CD4-positive, alpha-beta T cell treated with Interleukin-15 for 4 hours (primary cell): ENCODE results near the gene TACC2.

Source experiments
- DNase-seq: peaks from one replicate; pipeline ENCODE4 v3.0.0-alpha.2; 2020; ENCODE audit warnings: low spot score

TACC2 gene

DNA sequence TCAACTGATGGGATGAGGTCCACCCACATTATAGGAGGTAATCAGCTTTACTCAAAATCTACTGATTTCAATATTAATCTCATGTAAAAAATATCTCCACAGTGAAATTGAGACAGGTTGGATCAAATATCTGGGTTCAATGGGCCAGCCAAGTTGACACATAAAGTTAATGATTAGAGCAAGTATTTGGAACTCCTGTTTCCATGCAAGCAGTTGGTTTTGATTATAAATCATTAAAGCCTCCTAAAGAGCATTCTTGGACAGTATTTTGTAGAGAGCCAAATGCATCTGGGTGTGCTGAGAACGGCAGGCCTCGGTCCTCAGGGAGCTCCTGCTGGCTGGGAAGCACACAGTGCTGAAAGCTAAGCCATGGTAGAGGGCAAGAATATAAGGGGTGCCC is 155.2 kb downstream of the TACC2 start:
- DNase-seq: no peak

DNA sequence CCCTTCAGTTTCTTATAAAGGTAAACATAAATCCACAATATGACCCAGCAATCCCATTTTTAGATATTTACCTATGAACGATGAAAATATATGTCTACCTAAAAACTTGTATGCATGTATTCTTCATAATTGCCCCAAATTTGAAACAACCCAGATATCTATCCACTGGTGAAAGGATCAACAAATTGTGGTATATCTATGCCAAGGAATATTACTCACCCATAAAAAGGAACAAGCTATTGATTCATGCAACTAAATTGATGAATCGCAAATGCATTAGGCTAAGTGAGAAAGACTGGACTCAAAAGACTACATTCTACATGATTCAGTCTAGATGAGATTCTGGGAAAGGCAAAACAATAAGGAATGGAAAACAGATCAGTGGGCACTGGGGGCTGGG is 156.2 kb downstream of the TACC2 start:
- no peak for DNase-seq

DNA sequence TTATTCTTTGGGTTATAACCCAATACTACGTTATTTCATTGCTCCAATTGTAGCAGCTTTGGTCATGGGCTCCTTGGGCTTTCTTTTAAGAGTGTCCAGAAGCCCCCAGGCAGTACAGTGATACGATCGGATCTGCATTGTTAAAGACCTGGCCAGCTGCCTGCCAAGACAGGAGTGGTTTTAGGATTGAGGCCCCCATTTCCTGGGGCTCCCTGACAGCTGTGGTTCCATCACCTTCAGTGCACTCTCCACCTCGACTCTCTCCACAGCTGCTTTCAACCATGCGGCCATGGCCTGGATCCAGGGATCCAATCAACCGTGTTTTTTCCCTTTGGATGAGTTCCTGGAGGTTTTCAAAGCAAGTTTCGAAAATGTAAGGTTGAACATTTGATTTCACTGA is 158.7 kb downstream of the TACC2 start:
- DNase-seq: no peak

DNA sequence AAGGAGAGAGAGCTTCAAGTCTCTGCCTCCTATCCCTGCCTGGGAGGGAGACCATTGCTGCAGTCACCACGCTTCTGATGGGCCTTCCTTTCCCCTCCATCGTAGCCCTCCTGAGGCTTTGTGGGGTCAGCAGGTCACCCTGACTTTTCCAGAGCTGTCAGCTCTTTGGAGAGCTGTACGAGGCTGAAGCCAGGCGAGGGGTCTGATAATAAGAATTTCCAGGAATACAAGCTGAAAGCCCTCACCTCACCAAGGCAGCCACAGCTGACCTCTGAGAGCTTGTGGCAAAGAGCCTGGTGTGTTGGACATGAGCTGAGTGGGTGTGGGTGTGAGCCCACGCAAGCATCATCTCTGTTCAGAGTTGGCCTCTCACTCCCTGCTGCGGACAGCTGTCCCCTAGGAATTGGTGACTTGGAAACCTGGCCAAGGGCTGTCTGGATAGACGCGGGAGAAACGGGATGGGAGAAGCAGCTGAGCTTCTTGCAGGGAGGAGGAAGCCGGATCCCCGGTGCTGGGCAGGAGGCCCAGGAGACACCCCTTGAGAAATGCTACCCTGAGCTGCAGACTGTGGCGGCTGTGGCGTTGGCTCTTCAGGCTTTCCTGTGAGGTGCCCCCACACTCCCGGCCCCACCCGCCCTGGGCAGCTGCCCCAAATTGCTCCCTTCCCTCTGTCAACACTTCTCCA is 160.1 kb downstream of the TACC2 start:
- no peak for DNase-seq

DNA sequence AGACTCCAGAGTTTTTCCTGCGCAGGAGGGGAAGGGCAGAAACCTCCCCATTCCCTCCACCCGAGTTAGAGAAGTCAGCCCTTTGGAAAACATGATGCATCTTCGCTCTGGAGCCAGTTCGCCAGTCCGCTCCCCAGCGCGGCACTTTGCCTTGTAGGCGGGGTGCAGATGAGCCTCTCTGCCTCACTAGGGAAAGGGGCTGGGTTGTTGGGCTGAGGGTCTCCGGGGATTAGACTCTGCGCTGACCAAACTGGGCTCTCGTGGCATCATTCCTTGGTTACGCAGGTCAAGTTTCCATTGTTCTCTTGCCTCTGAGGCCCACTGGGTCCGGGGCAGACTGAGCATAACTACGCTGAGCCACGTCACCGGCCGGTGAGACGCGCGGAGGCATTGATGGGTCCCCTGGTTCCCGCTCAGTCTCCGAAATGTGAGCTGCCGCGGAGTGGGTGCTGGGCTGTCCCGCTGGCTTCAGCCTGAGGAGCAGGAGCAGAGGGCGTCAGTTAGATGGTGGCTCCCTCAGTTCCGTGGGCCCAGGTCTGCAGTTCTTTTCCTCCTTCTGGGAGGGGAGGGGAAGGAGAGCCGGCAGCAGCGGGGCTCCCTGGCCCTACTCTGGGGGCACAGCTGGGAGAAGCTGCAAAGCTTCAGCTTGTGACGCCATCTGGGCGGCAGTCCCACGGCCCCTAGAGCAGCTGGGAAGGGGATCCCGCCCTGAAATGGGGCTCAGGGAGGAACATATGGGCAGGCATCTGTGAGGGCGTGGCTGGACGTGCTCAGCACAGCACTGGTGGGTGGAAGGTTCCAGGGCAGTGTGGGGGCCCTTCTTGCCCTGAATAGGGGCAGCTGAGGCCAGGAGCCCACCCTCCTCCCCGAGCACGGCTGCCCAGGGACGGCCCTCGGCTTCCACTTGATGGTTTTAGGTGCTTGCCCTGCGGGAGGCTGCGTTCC is 160.9 kb downstream of the TACC2 start:
- DNase-seq: no peak

DNA sequence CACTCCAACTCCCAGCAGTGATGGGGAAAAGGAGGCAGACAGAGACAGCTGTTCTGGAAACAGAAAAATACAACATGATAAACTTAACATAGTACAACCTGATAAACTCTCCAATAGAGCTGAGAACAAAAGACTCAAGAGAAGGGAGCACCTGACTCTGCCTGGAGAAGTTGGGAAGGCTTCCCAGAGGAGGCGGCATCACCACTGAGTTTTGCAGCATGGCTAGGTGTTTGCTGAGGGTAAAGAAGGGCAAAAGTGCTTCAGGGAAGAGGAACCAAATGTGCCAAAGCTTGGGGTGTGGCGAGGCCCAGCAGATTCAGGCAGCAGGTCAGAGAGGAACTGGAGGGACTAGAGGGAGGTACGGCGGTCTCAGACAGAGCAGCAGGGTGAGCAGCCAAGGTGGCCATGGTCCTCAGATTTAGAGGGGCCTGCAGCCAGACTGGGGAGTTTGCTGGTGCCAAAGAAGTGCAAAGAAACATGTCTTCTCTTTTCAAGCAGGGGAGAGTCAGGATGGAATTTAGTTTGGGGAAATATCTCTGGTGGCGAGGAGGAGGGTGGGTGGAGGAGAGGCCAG is 162.2 kb downstream of the TACC2 start:
- no peak for DNase-seq

DNA sequence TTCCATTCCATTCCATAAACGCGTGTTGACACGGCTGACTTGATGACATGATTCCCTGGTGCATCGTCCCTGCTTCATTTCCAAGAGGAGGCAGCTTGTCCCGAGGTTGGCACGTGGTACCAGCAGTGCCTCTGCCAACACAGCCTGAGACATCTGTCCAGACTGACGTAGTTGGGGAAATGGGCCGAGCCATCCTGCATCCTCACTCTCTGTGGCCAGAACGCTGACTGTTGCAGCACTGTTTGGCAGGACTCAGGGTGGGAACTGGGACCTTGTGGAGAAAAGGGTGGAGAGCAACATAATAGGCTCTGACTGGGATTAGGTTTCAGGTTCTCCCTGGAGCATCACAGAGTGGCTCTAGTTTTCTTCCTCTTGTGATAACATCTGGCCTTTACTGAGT is 163.6 kb downstream of the TACC2 start:
- no peak for DNase-seq

DNA sequence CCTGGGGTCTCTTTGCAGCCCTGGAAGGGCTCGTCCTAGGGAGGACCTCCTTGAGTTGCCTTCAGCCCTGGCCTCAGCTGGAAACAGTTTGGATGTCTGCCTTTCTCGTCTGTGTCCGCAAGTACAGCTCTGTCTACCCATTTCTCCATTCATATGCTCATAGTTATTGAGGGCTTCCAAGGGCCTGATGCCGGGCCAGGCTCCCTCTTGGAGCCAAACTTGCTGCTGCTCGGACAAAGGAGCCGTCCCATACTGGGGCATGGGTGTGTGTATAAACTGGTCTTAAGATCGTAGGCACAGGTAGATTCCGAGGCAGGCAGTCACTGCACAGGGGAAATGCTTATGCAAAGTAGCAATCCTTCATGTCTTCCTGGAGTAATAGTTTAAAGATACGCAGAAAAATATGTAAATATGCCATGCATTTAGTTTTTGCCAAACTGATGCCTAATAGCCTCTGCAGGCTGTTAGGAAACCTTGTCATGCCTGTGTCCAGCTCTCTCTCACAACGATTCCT is 165.1 kb downstream of the TACC2 start:
- DNase-seq: no peak

DNA sequence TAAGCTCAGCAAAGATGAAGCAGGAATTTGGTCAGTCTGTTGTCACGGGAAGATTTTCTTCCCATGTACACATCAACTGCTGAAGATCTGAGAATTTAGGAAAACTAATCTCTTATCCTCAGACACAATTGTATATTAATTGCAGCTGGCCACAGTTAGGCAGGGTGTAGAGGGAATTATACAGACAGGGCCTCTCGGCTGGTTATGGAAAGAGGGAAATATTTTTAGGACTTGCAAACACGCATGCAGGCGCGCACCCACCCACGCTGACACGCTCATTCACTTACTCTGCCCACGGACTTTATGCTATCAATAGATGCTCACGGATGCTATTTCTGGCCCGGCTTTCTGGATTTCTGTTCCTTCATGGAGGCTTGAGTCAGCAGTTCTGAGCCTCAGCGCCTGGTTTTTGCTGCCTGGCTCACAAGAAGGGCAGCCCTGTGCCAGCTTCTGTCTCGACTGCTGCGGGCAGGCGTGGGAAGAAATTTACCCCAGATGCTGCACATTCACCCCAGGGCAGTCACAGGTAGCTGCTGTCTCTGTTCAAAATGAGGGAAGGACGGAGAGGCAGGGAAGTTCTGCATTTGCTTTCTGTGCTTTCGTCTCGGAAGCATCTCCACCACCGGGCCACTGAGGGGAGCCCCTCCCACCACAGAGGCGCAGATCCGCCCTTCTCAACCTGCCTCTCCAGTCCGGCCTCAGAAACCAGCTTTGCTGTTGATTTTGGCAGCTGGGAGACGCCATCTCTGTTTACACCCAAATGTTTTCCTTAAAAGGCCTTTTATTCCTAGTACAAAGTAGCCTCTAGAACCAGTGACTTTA is 165.8 kb downstream of the TACC2 start:
- no peak for DNase-seq

DNA sequence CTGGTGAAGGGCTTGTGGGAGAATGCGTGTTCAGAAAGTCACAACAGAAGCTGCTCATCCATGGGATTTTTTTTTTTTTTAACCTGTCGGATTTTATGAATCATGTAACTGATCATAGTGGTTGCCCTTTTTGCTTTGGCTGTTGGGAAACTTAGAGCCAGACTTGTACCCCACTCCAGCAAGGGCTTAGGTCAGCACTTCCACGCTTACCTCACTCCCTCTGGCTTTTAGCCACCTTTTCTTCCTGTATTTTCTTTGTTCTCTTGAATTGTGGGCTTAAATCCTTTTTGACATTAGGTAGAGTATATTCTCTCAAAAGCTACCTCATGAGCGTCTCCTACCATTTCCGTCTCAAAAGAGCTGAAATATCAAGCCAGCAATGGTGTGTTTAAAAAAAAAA is 168.5 kb downstream of the TACC2 start:
- DNase-seq: no peak

DNA sequence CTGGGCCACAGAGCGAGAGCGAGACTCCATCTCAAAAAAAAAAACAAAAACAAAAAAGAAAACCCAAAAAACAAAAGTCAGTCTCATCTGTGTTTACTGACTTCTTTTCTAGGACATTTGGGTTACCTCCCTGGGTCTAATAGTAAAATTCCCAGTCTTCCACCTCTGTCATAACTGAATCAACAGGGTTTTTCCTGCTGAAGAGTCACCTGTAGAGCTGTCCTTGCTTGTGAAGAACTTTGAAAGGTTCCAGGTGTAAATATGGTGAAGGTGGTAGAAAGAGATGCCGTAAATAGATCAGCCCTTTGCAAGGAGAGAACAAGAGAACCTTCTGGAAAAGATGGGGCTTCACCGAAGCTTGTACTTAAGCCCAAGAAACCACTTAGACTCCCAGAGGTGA is 169.4 kb downstream of the TACC2 start:
- DNase-seq: no peak

DNA sequence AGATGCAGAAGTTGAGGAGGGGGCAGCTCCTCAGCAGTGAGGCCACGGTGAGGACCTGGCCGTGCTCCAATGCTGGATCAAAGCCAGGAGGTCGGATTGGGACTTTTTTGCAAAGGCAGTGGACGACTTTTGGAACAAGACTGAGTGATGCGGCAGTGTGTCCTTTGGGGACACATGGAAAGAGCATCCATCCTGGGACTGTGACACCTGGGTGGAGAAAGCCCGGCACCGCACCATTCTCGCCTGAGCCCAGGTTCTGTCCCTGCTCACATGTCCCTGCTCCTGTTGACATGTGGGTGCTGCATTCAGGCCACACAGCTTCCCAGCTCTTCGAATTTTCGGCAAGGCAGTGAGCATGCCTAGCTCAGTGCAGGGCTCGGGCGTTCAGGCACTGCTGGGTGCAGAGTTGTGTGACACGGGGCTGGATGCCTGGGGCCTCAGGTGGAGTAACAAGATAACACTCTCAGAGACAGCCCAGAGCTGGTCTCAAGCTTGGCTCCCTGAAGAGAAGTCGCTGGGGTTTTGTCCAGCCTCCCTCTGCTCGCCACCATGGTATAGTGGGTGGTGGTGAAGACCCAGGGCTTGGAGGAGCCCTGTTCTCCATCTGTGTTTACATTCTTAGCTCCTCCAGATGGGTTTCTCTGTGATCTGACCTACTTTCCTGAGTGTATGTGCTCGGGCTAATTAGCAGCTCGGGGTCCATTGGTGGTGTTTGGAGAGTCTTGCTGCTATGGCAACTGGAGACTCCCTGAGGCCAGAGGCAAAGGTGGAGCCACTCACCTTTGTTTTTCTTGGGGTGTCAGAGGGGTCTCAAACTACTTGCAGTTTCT is 170.4 kb downstream of the TACC2 start:
- no peak for DNase-seq

DNA sequence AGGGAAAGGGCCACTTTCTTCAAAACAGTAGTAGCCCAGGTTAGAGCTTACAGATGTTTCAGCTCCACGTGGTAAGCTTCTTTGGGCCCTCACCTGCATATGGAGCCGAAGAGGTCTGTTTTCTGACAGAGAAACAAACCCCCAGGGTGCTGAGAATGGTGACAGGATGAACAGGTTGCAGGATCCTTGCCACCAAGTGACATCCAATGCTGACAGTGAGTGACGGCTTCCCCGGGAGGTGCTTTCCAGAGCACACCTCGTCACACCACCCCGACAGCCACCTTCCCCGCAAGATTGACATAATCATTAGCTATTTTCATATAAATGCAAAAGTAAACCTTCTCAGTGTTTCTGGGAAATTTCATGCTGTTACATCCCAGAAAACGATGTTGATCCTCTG is 172.8 kb downstream of the TACC2 start:
- DNase-seq: no peak

DNA sequence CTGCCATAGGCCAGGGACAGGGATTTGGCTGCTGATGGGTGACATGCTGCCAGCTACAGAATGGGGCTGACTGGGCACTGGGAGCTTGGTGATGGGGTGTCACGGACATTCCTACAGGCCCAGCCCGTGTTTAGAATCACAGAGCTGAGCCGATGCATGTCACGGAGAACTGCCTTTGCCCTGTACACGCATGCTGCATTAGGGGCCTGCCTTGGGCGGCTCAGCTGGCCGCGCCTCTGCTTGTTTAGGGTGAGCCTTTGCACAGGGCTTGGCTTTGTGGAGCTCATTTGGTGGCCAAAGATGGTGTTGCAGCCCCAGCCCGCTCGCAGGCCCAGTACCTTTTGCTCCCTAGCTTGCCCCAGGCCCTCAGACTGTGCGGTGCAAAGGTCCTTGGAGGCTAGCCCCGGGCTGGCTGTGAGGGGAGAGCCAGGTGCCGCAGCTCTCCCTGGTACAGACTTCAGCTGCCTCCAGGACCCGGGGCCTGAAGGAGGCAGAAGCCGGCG is 173.8 kb downstream of the TACC2 start:
- no peak for DNase-seq

DNA sequence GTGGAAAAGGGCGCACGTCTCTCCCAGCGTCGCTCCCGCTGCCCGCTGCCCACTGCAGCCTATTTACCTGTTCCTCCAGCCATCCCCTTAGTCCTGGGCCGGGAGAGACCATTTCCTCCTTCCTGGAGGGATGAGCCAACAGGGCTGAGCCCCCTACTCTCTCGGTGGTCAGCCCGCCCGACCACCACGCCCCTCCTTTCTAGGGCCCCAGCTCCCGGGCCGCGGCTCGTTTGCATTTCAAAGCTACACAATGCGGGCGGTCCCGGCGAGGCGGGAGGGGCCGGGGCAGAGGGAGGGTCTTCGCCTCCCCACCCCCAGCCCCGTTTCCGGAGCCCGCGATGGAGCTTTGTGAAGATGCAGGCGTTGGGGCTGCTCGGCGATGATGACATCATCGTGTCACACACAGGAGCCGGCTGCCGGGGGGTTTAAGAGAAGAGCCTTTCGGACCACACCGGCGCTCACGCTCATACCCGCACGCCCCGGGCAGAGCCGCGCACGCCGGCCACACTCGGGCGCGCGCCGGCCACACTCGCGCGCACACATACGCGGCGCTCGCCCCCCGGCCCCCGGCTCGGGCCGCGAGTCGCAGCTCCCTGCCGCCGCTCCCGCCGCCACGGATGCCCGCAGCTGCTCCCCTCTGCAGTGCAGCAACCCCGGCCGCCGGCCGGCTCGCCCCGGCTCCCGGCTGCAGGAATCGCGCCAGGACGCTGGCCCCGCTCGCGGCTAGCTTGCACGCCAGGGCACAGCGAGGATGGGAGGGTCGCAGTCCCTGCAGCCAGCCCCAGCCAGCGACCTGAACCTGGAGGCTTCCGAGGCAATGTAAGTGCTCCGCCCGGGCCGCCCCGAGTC is 174.4 kb downstream of the TACC2 start:
- no peak for DNase-seq

DNA sequence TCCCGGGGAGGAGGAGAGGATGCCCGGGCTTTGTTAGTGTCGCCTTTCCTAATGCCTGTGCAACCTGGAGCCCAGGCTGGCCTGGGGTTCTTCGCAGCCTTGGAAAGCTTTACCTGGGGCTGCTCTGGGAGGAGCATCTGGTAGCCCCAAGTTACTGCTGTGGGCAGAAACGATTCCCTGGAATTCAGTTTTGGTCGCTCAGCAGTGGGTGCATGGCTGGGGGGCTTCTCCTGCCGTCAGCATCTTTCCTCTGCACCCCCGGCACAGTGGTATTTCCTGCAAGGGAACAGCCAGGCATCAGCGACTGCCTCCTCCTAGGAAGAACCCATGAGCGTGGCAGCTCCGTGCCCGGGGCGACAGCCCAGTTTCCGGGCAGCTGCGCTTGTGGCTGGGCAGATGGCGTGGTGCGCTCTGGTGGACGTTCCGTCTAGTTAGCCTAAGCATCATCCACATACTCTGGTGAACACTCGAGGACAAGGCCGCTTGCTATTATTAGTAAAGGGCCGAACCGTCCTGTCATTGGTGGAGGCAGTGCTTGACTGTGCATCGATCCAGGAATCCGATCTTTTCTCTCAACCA is 175.1 kb downstream of the TACC2 start:
- no peak for DNase-seq

DNA sequence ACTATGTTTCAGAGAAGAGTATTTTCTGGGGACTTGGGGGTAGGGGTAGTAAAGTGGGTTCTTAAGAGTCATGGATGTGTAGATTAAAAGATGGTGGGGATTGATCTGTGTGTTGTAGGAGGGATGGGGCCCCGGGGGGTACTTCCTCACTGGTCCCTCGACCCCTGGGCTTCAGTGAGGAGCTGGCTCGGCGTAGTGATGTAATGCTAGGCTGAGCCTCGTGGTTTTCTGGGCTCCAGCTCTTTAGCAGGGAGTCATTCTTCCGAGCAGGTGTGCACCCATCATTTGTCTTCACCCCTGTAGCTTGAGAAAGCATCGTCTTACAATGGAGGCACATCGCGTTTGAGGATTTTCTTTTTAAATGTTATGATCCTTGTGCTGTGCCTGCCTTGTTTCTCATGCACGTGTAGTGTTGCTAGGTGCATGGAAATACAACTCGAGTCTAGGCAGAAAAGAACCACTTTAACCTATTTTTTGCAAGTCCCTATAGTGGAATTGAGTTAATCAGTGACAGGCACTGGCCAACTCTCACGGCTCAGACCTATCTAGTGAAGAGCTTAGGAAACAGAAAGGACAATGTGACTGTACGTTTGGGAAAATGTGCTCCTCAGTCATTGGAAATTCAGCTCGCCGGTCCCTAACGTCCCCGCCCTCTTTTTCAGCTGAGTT is 176.0 kb downstream of the TACC2 start:
- no peak for DNase-seq

DNA sequence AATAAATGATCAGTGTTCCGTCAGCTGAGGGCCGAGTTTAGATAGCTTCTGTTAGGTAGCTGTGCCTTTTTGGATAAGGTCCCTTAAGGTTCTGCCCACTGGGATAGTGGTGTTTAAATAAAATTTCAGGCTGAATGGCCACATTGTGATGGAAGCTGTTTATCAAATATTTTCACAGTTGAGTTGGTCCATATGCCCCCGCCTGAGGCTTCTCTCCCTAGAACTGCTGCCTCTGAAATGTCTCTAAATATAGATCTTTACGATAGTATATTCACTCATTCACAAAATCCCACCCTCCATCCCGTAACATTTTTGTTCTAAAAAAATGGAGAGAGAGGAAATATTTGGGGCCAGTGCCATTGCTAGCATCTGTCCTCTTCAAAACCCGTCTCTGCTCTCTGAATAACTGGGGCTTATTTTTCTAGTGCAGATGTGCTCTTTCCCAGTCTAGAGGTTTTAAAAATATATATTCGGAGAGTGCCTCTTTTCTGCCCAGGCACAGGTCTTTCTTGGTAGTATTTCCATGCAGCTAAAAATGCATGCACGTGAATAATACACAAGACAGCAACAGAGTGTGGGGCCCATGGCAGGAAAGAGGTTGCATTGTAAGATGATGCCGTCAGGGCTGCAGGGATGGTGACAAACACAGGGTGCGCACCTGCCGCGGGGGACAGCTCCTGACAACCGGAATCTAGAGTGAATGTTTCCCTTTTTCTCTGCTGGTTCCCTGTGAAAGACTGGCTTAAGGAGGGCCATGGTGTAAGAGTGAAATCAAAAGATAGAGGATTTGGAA is 176.7 kb downstream of the TACC2 start:
- no peak for DNase-seq
